Gastrocnemius medialis (tissue), 4 donors: ENCODE data around the gene NT5C1A. TPM values are rescaled to one million over a fixed set of nuclear protein-coding genes. Genes with fewer than 3 reads are reported as not detected.

ENCODE experiments used
- ATAC-seq, 2 donors: fragments of 150-250 bp; one replicate each; pipeline ENCODE4 v1.9.1; 2016
- DNase-seq, 2 donors: peaks; one replicate each; pipeline ENCODE4 v3.0.0-alpha.2; 2019
- H3K27ac ChIP-seq, 4 donors: fragments of 200-600 bp; sonication (generic); 1 replicate in 1 of 4; 2 replicates in 3 of 4; pipeline ENCODE4 v1.5.1; 2016 to 2018; ENCODE audit warnings: mild to moderate bottlenecking in 2 of 4, moderate library complexity in 1 of 4
- H3K27me3 ChIP-seq, 3 donors: fragments of 200-600 bp; sonication (generic) in 2 of 3; 1 replicate in 1 of 3; 2 replicates in 2 of 3; pipeline versions ENCODE4 v1.5.1 to v1.6.0; 2016 to 2019; ENCODE audit warnings: mild to moderate bottlenecking in 1 of 3, moderate library complexity in 1 of 3
- H3K36me3 ChIP-seq, 2 donors: fragments of 200-600 bp; sonication (generic) in 1 of 2; one replicate each; pipeline ENCODE4 v1.5.1; 2017 to 2018
- H3K4me1 ChIP-seq, 2 donors: fragments of 200-600 bp; sonication (generic) in 1 of 2; one replicate each; pipeline ENCODE4 v1.5.1; 2016 to 2017; ENCODE audit warnings: mild to moderate bottlenecking in 2 of 2
- H3K4me3 ChIP-seq, 4 donors: fragments of 200-600 bp; sonication (generic) in 3 of 4; 1 replicate in 1 of 4; 2 replicates in 3 of 4; pipeline ENCODE4 v1.5.1; 2016 to 2019; ENCODE audit warnings: mild to moderate bottlenecking in 2 of 4
- H3K9me3 ChIP-seq, 3 donors: fragments of 200-600 bp; sonication (generic) in 2 of 3; 1 replicate in 1 of 3; 2 replicates in 2 of 3; pipeline ENCODE4 v1.5.1; 2016 to 2019
- POLR2A ChIP-seq, 2 donors: fragments of 450-650 bp; IDR thresholded peaks; one replicate each; pipeline ENCODE4 v1.6.1; 2017; ENCODE audit warnings: antibody characterized with exemption in 2 of 2, mild to moderate bottlenecking in 2 of 2, moderate library complexity in 2 of 2
- in situ Hi-C, 4 donors: fragments of 200-750 bp; cut with MboI; loops; one replicate each; pipeline versions ENCODE4 v1.15.0 to v1.8.0; 2017; ENCODE audit warnings: low sequenced_read_pairs in 4 of 4
- intact Hi-C: fragments of 100-400 bp; cut with DNase I; formaldehyde crosslinking; loops from one replicate; pipeline ENCODE4 v1.15.1; 2023; ENCODE audit warnings: low total_unique reads
- total RNA-seq, 4 donors: library from RNA; depleted of rRNA; stranded (reverse); fragments of >200 nt; gene quantifications; one replicate each; pipeline versions ENCODE4 v1.1.0 to v1.2.3, GENCODE V29; 2016
- TF ChIP-seq, protein P1 (sequence below), 5 experiments: fragments of 450-650 bp in 3 of 5; fragments of 200-600 bp in 2 of 5; sonication (generic) in 2 of 5; IDR thresholded peaks in 4 of 5; conservative IDR thresholded peaks in 1 of 5; 1 replicate in 4 of 5; 2 replicates in 1 of 5; pipeline ENCODE4 v1.5.1; 2016 to 2019; ENCODE audit warnings: antibody characterized with exemption in 5 of 5, mild to moderate bottlenecking in 3 of 5, moderate library complexity in 3 of 5

Gene NT5C1A
- total RNA-seq, 4 donors from 2014 or later = 10.8 to 85.5 (median 59.9) TPM

DNA sequence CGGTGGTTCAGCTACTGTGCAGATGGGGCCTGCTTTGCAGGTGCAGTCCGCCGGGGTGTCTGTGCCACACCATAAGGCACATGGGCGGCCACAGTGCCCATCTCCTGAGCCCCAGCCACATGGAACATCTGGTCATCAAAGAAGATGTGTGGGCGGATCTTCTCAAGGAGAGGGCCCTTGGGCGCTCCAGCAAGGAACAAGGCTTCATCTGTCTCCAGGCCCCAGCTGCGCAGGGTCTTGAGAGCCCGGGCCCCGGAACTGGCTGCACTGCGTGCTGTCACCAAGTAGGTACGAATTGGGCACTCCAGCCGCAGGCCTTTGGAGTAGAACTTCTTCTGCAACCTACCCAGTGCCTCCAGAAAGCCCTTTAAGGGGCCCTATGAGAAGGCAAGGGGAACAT, 12.8 kb downstream of the NT5C1A start:
- Histone ChIP-seq H3K27me3 (no peaks in the 10 kb centered on the region), H3K4me1 (peaks cover 7 to 17% of the 10 kb centered on the region in 2 donors), H3K4me3 (no peak overlapping the region), H3K9me3 (no peaks in the 10 kb centered on the region), H3K27ac (peak overlapping the region in 1 of 4 donors; percentile 76), H3K36me3 (peaks cover 0 to 30% of the 10 kb centered on the region in 2 donors)
- in situ Hi-C loops = loop anchor here in 2 of 4 donors (10.0 kb wide), 1 partner anchor 54 kb away; no protein-coding TSS in a partner anchor
- intact Hi-C loops = no loop called here
- ATAC-seq (no peak), DNase-seq (no peak)
- TF ChIP-seq, protein P1, sequence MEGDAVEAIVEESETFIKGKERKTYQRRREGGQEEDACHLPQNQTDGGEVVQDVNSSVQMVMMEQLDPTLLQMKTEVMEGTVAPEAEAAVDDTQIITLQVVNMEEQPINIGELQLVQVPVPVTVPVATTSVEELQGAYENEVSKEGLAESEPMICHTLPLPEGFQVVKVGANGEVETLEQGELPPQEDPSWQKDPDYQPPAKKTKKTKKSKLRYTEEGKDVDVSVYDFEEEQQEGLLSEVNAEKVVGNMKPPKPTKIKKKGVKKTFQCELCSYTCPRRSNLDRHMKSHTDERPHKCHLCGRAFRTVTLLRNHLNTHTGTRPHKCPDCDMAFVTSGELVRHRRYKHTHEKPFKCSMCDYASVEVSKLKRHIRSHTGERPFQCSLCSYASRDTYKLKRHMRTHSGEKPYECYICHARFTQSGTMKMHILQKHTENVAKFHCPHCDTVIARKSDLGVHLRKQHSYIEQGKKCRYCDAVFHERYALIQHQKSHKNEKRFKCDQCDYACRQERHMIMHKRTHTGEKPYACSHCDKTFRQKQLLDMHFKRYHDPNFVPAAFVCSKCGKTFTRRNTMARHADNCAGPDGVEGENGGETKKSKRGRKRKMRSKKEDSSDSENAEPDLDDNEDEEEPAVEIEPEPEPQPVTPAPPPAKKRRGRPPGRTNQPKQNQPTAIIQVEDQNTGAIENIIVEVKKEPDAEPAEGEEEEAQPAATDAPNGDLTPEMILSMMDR (IDR thresholded peaks at IDR 0.05 in 4 of 5, conservative IDR thresholded peaks at IDR 0.05 in 1 of 5) = no peak
- TF ChIP-seq POLR2A (IDR thresholded peaks at IDR 0.05) = no peak

GRCh38 chr1:39657923-39658485, 13.9 kb downstream of the NT5C1A start:
- peak in 1 of 2 donors; percentile 22 for ATAC-seq
- peak overlapping the region; percentile 43 to 79 (median 69) for H3K27ac ChIP-seq
- H3K4me1 ChIP-seq = peaks cover 15 to 25% of the 10 kb centered on the region in 2 donors
- H3K36me3 ChIP-seq = peaks cover 0 to 30% of the 10 kb centered on the region in 2 donors
- peak in 1 of 2 donors; percentile 65 for DNase-seq
- intact Hi-C loops = no loop called here
- no peaks in the 10 kb centered on the region for H3K9me3 ChIP-seq
- in situ Hi-C loops = loop anchor here in 2 of 4 donors (10.0 kb wide), 1 partner anchor 53 kb away; no protein-coding TSS in a partner anchor
- no peak overlapping the region for H3K4me3 ChIP-seq
- no peaks in the 10 kb centered on the region for H3K27me3 ChIP-seq
- TF ChIP-seq, protein P1 (IDR thresholded peaks at IDR 0.05 in 4 of 5, conservative IDR thresholded peaks at IDR 0.05 in 1 of 5) = peak; percentile 69 to 83 (median 73)
- TF ChIP-seq POLR2A (IDR thresholded peaks at IDR 0.05) = no peak

DNA sequence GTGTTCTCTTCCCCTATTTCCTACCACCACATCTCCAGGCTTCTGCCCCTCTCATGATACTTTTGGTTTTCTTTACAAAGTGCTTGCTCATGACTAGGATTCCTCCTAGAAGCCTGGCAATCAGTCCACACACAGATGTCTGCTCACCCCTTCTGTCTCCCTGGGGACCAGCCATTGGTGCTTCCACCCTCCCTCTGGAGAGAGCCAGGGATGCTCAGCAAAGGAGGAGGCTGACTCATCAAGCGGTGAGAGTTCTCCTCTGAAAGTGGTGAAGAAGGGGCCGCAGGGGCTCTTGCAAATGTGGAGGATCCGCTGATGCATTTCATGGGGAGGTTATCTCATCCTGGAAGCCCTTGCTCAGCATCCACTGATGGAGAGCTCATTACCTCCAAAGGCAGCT, 14.5 kb downstream of the NT5C1A start:
- intact Hi-C loops = no loop called here
- H3K4me3 ChIP-seq = no peak overlapping the region
- no peak for DNase-seq
- no peaks in the 10 kb centered on the region for H3K9me3 ChIP-seq
- H3K27me3 ChIP-seq = no peaks in the 10 kb centered on the region
- ATAC-seq = no peak
- TF ChIP-seq POLR2A (IDR thresholded peaks at IDR 0.05) = no peak
- TF ChIP-seq, protein P1 (IDR thresholded peaks at IDR 0.05 in 4 of 5, conservative IDR thresholded peaks at IDR 0.05 in 1 of 5) = no peak
- in situ Hi-C loops = loop anchor here in 2 of 4 donors (10.0 kb wide), 1 partner anchor 53 kb away; no protein-coding TSS in a partner anchor
- peak overlapping the region in 3 of 4 donors; percentile 62 to 79 (median 76) for H3K27ac ChIP-seq
- peaks cover 0 to 26% of the 10 kb centered on the region in 2 donors for H3K36me3 ChIP-seq
- H3K4me1 ChIP-seq = peaks cover 21 to 28% of the 10 kb centered on the region in 2 donors

- in situ Hi-C loops = loop anchor here in 2 of 4 donors (10.0 kb wide), 1 partner anchor 52 kb away; no protein-coding TSS in a partner anchor
- ATAC-seq = no peak
- intact Hi-C loops = no loop called here
Measured at GRCh38 chr1:39656391-39656790, 15.5 kb downstream of the NT5C1A start.

More at GRCh38 chr1:39656391-39656790, 15.5 kb downstream of the NT5C1A start:
- no peak for DNase-seq
- Histone ChIP-seq H3K36me3 (peaks cover 0 to 18% of the 10 kb centered on the region in 2 donors), H3K27me3 (no peaks in the 10 kb centered on the region), H3K9me3 (no peaks in the 10 kb centered on the region), H3K4me1 (peaks cover 22 to 32% of the 10 kb centered on the region in 2 donors), H3K27ac (peak overlapping the region in 3 of 4 donors; percentile 26 to 79 (median 76)), H3K4me3 (no peak overlapping the region)
- TF ChIP-seq, protein P1 (IDR thresholded peaks at IDR 0.05 in 4 of 5, conservative IDR thresholded peaks at IDR 0.05 in 1 of 5) = no peak
- no peak for TF ChIP-seq POLR2A (IDR thresholded peaks at IDR 0.05)
